ENCODE data around the gene JAG1. TPM values are rescaled to one million over a fixed set of nuclear protein-coding genes. Genes with fewer than 3 reads are reported as not detected.

Gene JAG1
- polyA plus RNA-seq, 2 of the 4 experiments (the other 2 are of a cell fraction) = 80.9 to 90.0 TPM

GRCh38 chr20:10635476-10636208 is 38.2 kb downstream of the JAG1 start:
- no peak overlapping the region for H3K4me2 ChIP-seq
- peak overlapping the region in 1 of 2 experiments; percentile 18; a peak in 2 of 6 replicates for H3K27ac ChIP-seq
- H3K9me3 ChIP-seq = no peaks in the 10 kb centered on the region
- H3K4me1 ChIP-seq = peaks cover 52% of the 10 kb centered on the region
- FAIRE-seq (no peak), ATAC-seq (no peak), DNase-seq (ENCODE audit: low read depth in 1 of 2, low spot score in 1 of 2) (no peak)
- WGBS (ENCODE audit: missing lambda C conversion rate) = 95% methylated on average over 5 of the region's 5 CpGs
- no peak for TF ChIP-seq HOXA7 (CRISPR knock-in tag; IDR thresholded peaks at IDR 0.05)
- peak; percentile 92 for TF ChIP-seq POLR2AphosphoS2 (conservative IDR thresholded peaks at IDR 0.05; ENCODE audit: low read length)
- no peak for TF ChIP-seq HOXB5 (CRISPR knock-in tag; IDR thresholded peaks at IDR 0.05)
- TF ChIP-seq JUN (IDR thresholded peaks at IDR 0.05) = peak in 1 of 2 experiments; percentile 28; a peak in 1 of 5 replicates
- no peak for TF ChIP-seq BCL3 (IDR thresholded peaks at IDR 0.05)
- TF ChIP-seq RAD21 (conservative IDR thresholded peaks at IDR 0.05 in 1 of 2, IDR thresholded peaks at IDR 0.05 in 1 of 2) = no peak
- no peak for TF ChIP-seq EP300 (IDR thresholded peaks at IDR 0.05)
- TF ChIP-seq NPAS2 (CRISPR knock-in tag; IDR thresholded peaks at IDR 0.05; ENCODE audit: borderline replicate concordance) = no peak
- no peak for TF ChIP-seq REST (IDR thresholded peaks at IDR 0.05)
- no peak for TF ChIP-seq EHMT2 (IDR thresholded peaks at IDR 0.05; ENCODE audit: low read depth)
- TF ChIP-seq MAZ (IDR thresholded peaks at IDR 0.05; ENCODE audit: borderline replicate concordance, low read depth, low read length) = no peak
- ChIA-PET POLR2A (interaction anchor here (0.6 to 1.9 kb wide), 4 partner anchors 8 to 83 kb away, joined by 4 to 7 read pairs (median 4); no protein-coding TSS in a partner anchor), CTCF (interaction anchor here (0.9 to 4.5 kb wide), 12 partner anchors 13 to 668 kb away, joined by 3 to 19 read pairs (median 4); no protein-coding TSS in a partner anchor)
- H3K4me3 ChIP-seq = no peak overlapping the region

GRCh38 chr20:10634683-10635411 is 39.0 kb downstream of the JAG1 start:
- ChIA-PET POLR2A (interaction anchor here (0.6 to 1.3 kb wide), 2 partner anchors 70 to 82 kb away, joined by 4 to 5 read pairs; no protein-coding TSS in a partner anchor), CTCF (interaction anchor here (0.9 to 4.5 kb wide), 10 partner anchors 14 to 657 kb away, joined by 3 to 19 read pairs (median 3); no protein-coding TSS in a partner anchor)
- WGBS (ENCODE audit: missing lambda C conversion rate) = 88% methylated on average over 11 of the region's 11 CpGs
- no peaks in the 10 kb centered on the region for H3K9me3 ChIP-seq
- H3K4me3 ChIP-seq = no peak overlapping the region
- TF ChIP-seq FOXS1 (CRISPR knock-in tag; IDR thresholded peaks at IDR 0.05) (no peak), EP300 (IDR thresholded peaks at IDR 0.05) (no peak), HOXB13 (CRISPR knock-in tag; IDR thresholded peaks at IDR 0.05; ENCODE audit: low read depth) (no peak), ELK1 (IDR thresholded peaks at IDR 0.05; ENCODE audit: low read depth, low read length) (no peak), SREBF2 (IDR thresholded peaks at IDR 0.05) (no peak), RNF2 (IDR thresholded peaks at IDR 0.05; ENCODE audit: borderline replicate concordance, low read depth) (no peak), GATA3 (IDR thresholded peaks at IDR 0.05; ENCODE audit: borderline replicate concordance) (no peak), TP53 (CRISPR knock-in tag; IDR thresholded peaks at IDR 0.05) (no peak), RARB (CRISPR knock-in tag; IDR thresholded peaks at IDR 0.05) (no peak), JUN (IDR thresholded peaks at IDR 0.05) (no peak; a peak in 1 of 5 replicates), BCL3 (IDR thresholded peaks at IDR 0.05) (no peak), HES2 (IDR thresholded peaks at IDR 0.05) (no peak), MYC (IDR thresholded peaks at IDR 0.05; ENCODE audit: borderline replicate concordance, low read length) (no peak), KDM1A (IDR thresholded peaks at IDR 0.05; ENCODE audit: low read depth) (no peak), ATOH8 (CRISPR knock-in tag; IDR thresholded peaks at IDR 0.05; ENCODE audit: low read depth) (no peak), JUNB (IDR thresholded peaks at IDR 0.05) (no peak), RAD21 (conservative IDR thresholded peaks at IDR 0.05 in 1 of 2, IDR thresholded peaks at IDR 0.05 in 1 of 2) (no peak), NR3C1 (IDR thresholded peaks at IDR 0.05) (no peak), CBX8 (IDR thresholded peaks at IDR 0.05) (no peak)
- ATAC-seq (peak; percentile 3 to 14; a peak in 2 of 6 replicates), DNase-seq (ENCODE audit: low read depth in 1 of 2, low spot score in 1 of 2) (no peak), FAIRE-seq (no peak)
- H3K4me2 ChIP-seq = no peak overlapping the region
- H3K4me1 ChIP-seq = peaks cover 51% of the 10 kb centered on the region
- no peak overlapping the region; a peak in 1 of 6 replicates for H3K27ac ChIP-seq
